HepG2 (cell line): ENCODE results near the gene NUP107.

ENCODE experiments used
- ARHGAP35 ChIP-seq: sonication (generic); formaldehyde crosslinking; IDR thresholded peaks from 2 replicates; pipeline ENCODE4 v1.9.0; 2022; ENCODE audit warnings: mild to moderate bottlenecking, inconsistent platforms, moderate library complexity, missing genetic modification reagents, borderline replicate concordance
- MYC ChIP-seq: sonication (generic); formaldehyde crosslinking; IDR thresholded peaks from 2 replicates; pipeline ENCODE4 v1.9.0; 2021; ENCODE audit warnings: missing genetic modification reagents, borderline replicate concordance
- NPAS2 ChIP-seq: sonication (generic); formaldehyde crosslinking; IDR thresholded peaks from 2 replicates; pipeline ENCODE4 v1.8.0; 2022; ENCODE audit warnings: mild to moderate bottlenecking, missing genetic modification reagents, borderline replicate concordance
- PAF1 ChIP-seq: IDR thresholded peaks from 2 replicates; pipeline ENCODE4 v1.6.1; 2016; ENCODE audit warnings: missing genetic modification reagents, missing compliant biosample characterization
- PHF20 ChIP-seq: sonication (generic); formaldehyde crosslinking; IDR thresholded peaks from 2 replicates; pipeline ENCODE4 v1.5.0; 2020; ENCODE audit warnings: mild to moderate bottlenecking, missing genetic modification reagents
- POLR2AphosphoS5 ChIP-seq: IDR thresholded peaks from 2 replicates; pipeline ENCODE4 v1.6.1; 2012; ENCODE audit warnings: low read depth, low read length
- TGIF2 ChIP-seq: IDR thresholded peaks from 2 replicates; pipeline ENCODE4 v1.6.1; 2016; ENCODE audit warnings: control low read depth, missing compliant biosample characterization
- U2AF2 ChIP-seq: fragments of 200-400 bp; formaldehyde crosslinking; IDR thresholded peaks from 2 replicates; pipeline ENCODE4 v1.6.1; 2017; ENCODE audit warnings: low read depth, mild to moderate bottlenecking, low read length
- ZBTB10 ChIP-seq: sonication (generic); formaldehyde crosslinking; IDR thresholded peaks from 2 replicates; pipeline ENCODE4 v1.4.0; 2020; ENCODE audit warnings: missing genetic modification reagents, borderline replicate concordance
- ZBTB49 ChIP-seq: sonication (generic); formaldehyde crosslinking; IDR thresholded peaks from 2 replicates; pipeline ENCODE4 v1.4.0; 2020; ENCODE audit warnings: missing genetic modification reagents, borderline replicate concordance
- ZMAT5 ChIP-seq: sonication (generic); formaldehyde crosslinking; IDR thresholded peaks from 2 replicates; pipeline ENCODE4 v1.5.0; 2020; ENCODE audit warnings: mild to moderate bottlenecking, low read depth, missing genetic modification reagents, borderline replicate concordance
- ZNF354B ChIP-seq: sonication (generic); formaldehyde crosslinking; IDR thresholded peaks from 2 replicates; pipeline ENCODE4 v1.8.0; 2022; ENCODE audit warnings: mild to moderate bottlenecking, missing genetic modification reagents
- TF ChIP-seq, protein P1 (sequence below): IDR thresholded peaks from 2 replicates; pipeline ENCODE4 v1.6.1; 2012; ENCODE audit warnings: inconsistent platforms
- TF ChIP-seq, protein P2 (sequence below): sonication (generic); formaldehyde crosslinking; IDR thresholded peaks from 2 replicates; pipeline ENCODE4 v1.4.0; 2020; ENCODE audit warnings: missing genetic modification reagents

DNA sequence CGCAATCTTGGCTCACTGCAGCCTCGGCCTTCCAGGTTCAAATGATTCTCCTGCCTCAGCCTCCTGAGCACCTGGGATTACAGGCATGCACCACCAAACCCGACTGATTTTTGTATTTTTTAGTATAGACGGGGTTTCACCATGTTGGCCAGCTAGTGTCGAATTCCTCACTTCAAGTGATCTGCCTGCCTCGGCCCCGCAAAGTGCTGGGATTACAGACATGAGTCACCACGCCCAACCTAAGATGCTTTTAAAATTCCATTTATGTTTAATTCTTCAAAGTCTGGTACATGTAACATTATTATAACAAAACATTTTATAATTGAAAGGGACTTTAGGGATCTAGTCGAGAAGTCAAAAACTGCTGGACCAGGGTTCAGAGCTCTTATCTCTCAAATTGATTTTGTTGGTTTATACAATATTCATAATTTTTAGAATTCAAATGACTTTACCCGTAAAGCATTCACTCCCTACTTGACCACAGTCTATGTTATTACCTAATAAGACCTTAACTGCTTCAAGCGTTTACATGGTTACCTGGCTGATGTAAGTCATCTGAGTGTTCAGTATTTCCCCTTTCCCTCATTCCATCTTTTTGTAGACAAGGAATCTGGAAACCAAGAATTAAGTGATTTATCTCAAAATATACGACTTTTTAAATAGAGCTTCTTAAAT lies 47.9 kb upstream of the NUP107 start:
- TF ChIP-seq U2AF2 (no peak), ARHGAP35 (CRISPR knock-in tag) (no peak), ZNF354B (CRISPR knock-in tag) (no peak), PAF1 (no peak), MYC (no peak), POLR2AphosphoS5 (no peak), TGIF2 (CRISPR knock-in tag) (no peak), PHF20 (CRISPR knock-in tag) (no peak), NPAS2 (CRISPR knock-in tag) (no peak), ZBTB10 (CRISPR knock-in tag) (no peak), ZMAT5 (no peak), ZBTB49 (CRISPR knock-in tag) (no peak)
- TF ChIP-seq, protein P1, sequence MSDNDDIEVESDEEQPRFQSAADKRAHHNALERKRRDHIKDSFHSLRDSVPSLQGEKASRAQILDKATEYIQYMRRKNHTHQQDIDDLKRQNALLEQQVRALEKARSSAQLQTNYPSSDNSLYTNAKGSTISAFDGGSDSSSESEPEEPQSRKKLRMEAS = no peak
- TF ChIP-seq, protein P2, sequence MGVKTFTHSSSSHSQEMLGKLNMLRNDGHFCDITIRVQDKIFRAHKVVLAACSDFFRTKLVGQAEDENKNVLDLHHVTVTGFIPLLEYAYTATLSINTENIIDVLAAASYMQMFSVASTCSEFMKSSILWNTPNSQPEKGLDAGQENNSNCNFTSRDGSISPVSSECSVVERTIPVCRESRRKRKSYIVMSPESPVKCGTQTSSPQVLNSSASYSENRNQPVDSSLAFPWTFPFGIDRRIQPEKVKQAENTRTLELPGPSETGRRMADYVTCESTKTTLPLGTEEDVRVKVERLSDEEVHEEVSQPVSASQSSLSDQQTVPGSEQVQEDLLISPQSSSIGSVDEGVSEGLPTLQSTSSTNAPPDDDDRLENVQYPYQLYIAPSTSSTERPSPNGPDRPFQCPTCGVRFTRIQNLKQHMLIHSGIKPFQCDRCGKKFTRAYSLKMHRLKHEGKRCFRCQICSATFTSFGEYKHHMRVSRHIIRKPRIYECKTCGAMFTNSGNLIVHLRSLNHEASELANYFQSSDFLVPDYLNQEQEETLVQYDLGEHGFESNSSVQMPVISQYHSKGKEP (CRISPR knock-in tag) = no peak
